HepG2 (cell line): ENCODE measurements around the gene SGK1. TPM values are rescaled to one million over a fixed set of nuclear protein-coding genes. Genes with fewer than 3 reads are reported as not detected.

Experiments
- ATAC-seq: fragments of 200-7000 bp; cut with Tn5 transposase; 3 replicates; pipeline ENCODE4 v1.9.1; 2020; ENCODE audit warnings: mild to moderate bottlenecking, moderate library complexity
- BruUV-seq: library from RNA; stranded (reverse); fragments of 400-500 nt; replicated peaks from 2 replicates; lab custom pipeline; 2021; lab: Mats Ljungman, UMichigan
- CTCF ChIA-PET: fragments of 300-600 bp; formaldehyde crosslinking; extraction: SDS; loops from one replicate; lab custom pipeline; 2021; ENCODE audit warnings: low total read pairs, inconsistent platforms, low intra/inter-chr PET ratio; lab: Yijun Ruan, JAX
- POLR2A ChIA-PET: fragments of 350-600 bp; sonication (Branson Sonifier 250); formaldehyde crosslinking; loops from one replicate; lab custom pipeline; 2020; ENCODE audit warnings: antibody characterized with exemption, inconsistent platforms; lab: Yijun Ruan, JAX
- DNase-seq: peaks from one replicate; pipeline ENCODE4 v3.0.0-alpha.2; 2015; ENCODE audit warnings: low spot score
- FAIRE-seq: peaks from 3 replicates; lab custom pipeline; 2011; peaks lifted over from hg19 to GRCh38; lab: Jason Lieb, UNC
- H2AFZ ChIP-seq: one replicate; pipeline ENCODE4 v1.6.1; 2011; ENCODE audit warnings: low read length, inconsistent platforms
- H3K27ac ChIP-seq: fragments of 300-600 bp; 3 replicates; pipeline ENCODE4 v1.8.0; 2011; ENCODE audit warnings: mixed run types, mild to moderate bottlenecking, mixed read lengths, low read length, inconsistent platforms; ENCODE audit not compliant: insufficient read depth; ENCODE audit errors: extremely low read length
- H3K27me3 ChIP-seq, 2 experiments: fragments of 200-600 bp in 1 of 2; 2 replicates in 1 of 2; 3 replicates in 1 of 2; pipeline versions ENCODE4 v1.6.0 to v1.8.0; 2011; ENCODE audit warnings: low read length in 2 of 2, mild to moderate bottlenecking in 2 of 2, moderate library complexity in 2 of 2, inconsistent platforms in 1 of 2; ENCODE audit not compliant: insufficient read depth in 2 of 2, control insufficient read depth in 1 of 2
- H3K36me3 ChIP-seq, 2 experiments: fragments of 200-600 bp in 1 of 2; replicated peaks in 1 of 2; 2 replicates in 1 of 2; 3 replicates in 1 of 2; pipeline versions ENCODE4 v1.5.1 to v1.8.0; 2011; ENCODE audit warnings: low read length in 2 of 2, inconsistent platforms in 1 of 2; ENCODE audit not compliant: insufficient read depth in 2 of 2, control insufficient read depth in 1 of 2
- H3K4me1 ChIP-seq: 2 replicates; pipeline ENCODE4 v1.5.1; 2012; ENCODE audit warnings: low read length, inconsistent platforms; ENCODE audit not compliant: insufficient read depth
- H3K4me2 ChIP-seq: 2 replicates; pipeline ENCODE4 v1.6.0; 2011; ENCODE audit warnings: low read depth, low read length, inconsistent platforms
- H3K4me3 ChIP-seq, 3 experiments: fragments of 200-600 bp in 1 of 3; sonication (generic), shearing (Covaris generic) in 1 of 3; replicated peaks in 1 of 3; 2 replicates each; pipeline ENCODE4 v1.5.1; 2011 to 2016; ENCODE audit warnings: low read length in 3 of 3, inconsistent platforms in 2 of 3, low read depth in 2 of 3, mild to moderate bottlenecking in 2 of 3, control low read depth in 1 of 3, mixed read lengths in 1 of 3; ENCODE audit not compliant: insufficient read depth in 1 of 3
- H3K79me2 ChIP-seq: one replicate; pipeline ENCODE4 v1.6.1; 2011; ENCODE audit warnings: low read length, inconsistent platforms; ENCODE audit not compliant: insufficient read depth
- H3K9ac ChIP-seq: 2 replicates; pipeline ENCODE4 v1.6.0; 2011; ENCODE audit warnings: mild to moderate bottlenecking, low read depth, low read length, inconsistent platforms; ENCODE audit not compliant: insufficient read depth
- H3K9me3 ChIP-seq: 2 replicates; pipeline ENCODE4 v1.5.1; 2012; ENCODE audit warnings: mild to moderate bottlenecking, low read length
- H4K20me1 ChIP-seq: 2 replicates; pipeline ENCODE4 v1.6.0; 2011; ENCODE audit warnings: inconsistent platforms, mild to moderate bottlenecking, low read length, moderate library complexity; ENCODE audit not compliant: insufficient read depth
- CAMTA2 ChIP-seq: sonication (generic); formaldehyde crosslinking; IDR thresholded peaks from 2 replicates; pipeline ENCODE4 v1.4.0; 2020; ENCODE audit warnings: mild to moderate bottlenecking, missing genetic modification reagents, borderline replicate concordance
- CERS6 ChIP-seq: sonication (generic); formaldehyde crosslinking; IDR thresholded peaks from 2 replicates; pipeline ENCODE4 v1.5.0; 2020; ENCODE audit warnings: missing genetic modification reagents
- CREBL2 ChIP-seq: sonication (generic); formaldehyde crosslinking; IDR thresholded peaks from 2 replicates; pipeline ENCODE4 v1.8.1; 2023; ENCODE audit warnings: missing genetic modification reagents, mild to moderate bottlenecking, borderline replicate concordance
- DMTF1 ChIP-seq: sonication (generic); formaldehyde crosslinking; IDR thresholded peaks from 2 replicates; pipeline ENCODE4 v1.4.0; 2020; ENCODE audit warnings: mild to moderate bottlenecking, missing genetic modification reagents
- KDM2A ChIP-seq: sonication (generic); formaldehyde crosslinking; IDR thresholded peaks from 2 replicates; pipeline ENCODE4 v1.4.0; 2020; ENCODE audit warnings: low read depth, missing genetic modification reagents, borderline replicate concordance
- PHF8 ChIP-seq: sonication (generic); formaldehyde crosslinking; IDR thresholded peaks from 2 replicates; pipeline ENCODE4 v1.5.0; 2020; ENCODE audit warnings: missing genetic modification reagents
- STAT5B ChIP-seq: sonication (generic); formaldehyde crosslinking; IDR thresholded peaks from 2 replicates; pipeline ENCODE4 v1.4.0; 2020; ENCODE audit warnings: missing genetic modification reagents
- ZBTB21 ChIP-seq: sonication (generic); formaldehyde crosslinking; IDR thresholded peaks from 2 replicates; pipeline ENCODE4 v1.4.0; 2020; ENCODE audit warnings: missing genetic modification reagents
- ZBTB40 ChIP-seq, 2 experiments: fragments of 450-650 bp in 1 of 2; sonication (generic) in 1 of 2; formaldehyde crosslinking in 1 of 2; IDR thresholded peaks; 2 replicates each; pipeline versions ENCODE4 v1.6.1 to v1.8.0; 2016 to 2022; ENCODE audit warnings: antibody characterized with exemption in 1 of 2, mild to moderate bottlenecking in 1 of 2, missing genetic modification reagents in 1 of 2
- ZNF18 ChIP-seq: sonication (generic); formaldehyde crosslinking; IDR thresholded peaks from 2 replicates; pipeline ENCODE4 v1.8.0; 2022; ENCODE audit warnings: mild to moderate bottlenecking, missing genetic modification reagents; ENCODE audit not compliant: insufficient replicate concordance
- WGBS: methylation state at CpG from one replicate; pipeline ENCODE4 v1.1.6; 2017; ENCODE audit warnings: low lambda C conversion rate; 5-methylcytosine and 5-hydroxymethylcytosine counted together
- in situ Hi-C: cut with HindIII; loops from 2 replicates; pipeline ENCODE4 v1.10.0; 2017; ENCODE audit warnings: low pct_unique_long_range_greater_than_20kb; ENCODE audit not compliant: extremely low pct_ligation_motif_present
- intact Hi-C: fragments of 100-400 bp; cut with micrococcal nuclease; formaldehyde crosslinking; loops from one replicate; pipeline ENCODE4 v1.10.0; 2022; ENCODE audit not compliant: unreplicated experiment
- polyA plus RNA-seq, 8 experiments: library from polyadenylated mRNA; depleted of rRNA in 3 of 8; stranded (reverse) in 7 of 8; unstranded in 1 of 8; fragments of >200 nt; fragmentation: Illumina TruSeq in 4 of 8; extraction: Trizol in 4 of 8; gene quantifications; 2 replicates each; pipeline versions ENCODE4 v1.2.1 to v1.2.3, GENCODE V29; 2011 to 2016; ENCODE audit warnings: low read depth in 4 of 8, missing spikeins in 1 of 8, mixed read lengths in 1 of 8; ENCODE audit not compliant: insufficient read depth in 1 of 8
- total RNA-seq, 5 experiments: library from RNA; depleted of rRNA; stranded (reverse); fragments of >200 nt; fragmentation: Illumina TruSeq; extraction: Trizol; gene quantifications; 2 replicates each; pipeline ENCODE4 v1.2.3, GENCODE V29; 2016; ENCODE audit warnings: low read depth in 1 of 5

Gene SGK1
- total and polyA plus RNA-seq, 2 of the 13 experiments (the other 11 are each of a cell fraction or from before 2014, with no cell fraction given), result 56.1 to 56.2 TPM

- no peaks in the 10 kb centered on the region for H3K9me3 ChIP-seq
- no peak overlapping the region for H3K4me3 ChIP-seq
- no peak overlapping the region for H3K9ac ChIP-seq
- no peaks in the 10 kb centered on the region for H3K79me2 ChIP-seq
- FAIRE-seq, result no peak
- in situ Hi-C loops (no loop called here), intact Hi-C loops (no loop called here)
- H3K4me1 ChIP-seq, result no peaks in the 10 kb centered on the region
- ChIA-PET CTCF (no interaction called here), POLR2A (no interaction called here)
- DNase-seq, result no peak
- no TSS peak for BruUV-seq
- WGBS, result 27% methylated on average over 1 of the region's 1 CpG
- no peaks in the 10 kb centered on the region for H3K36me3 ChIP-seq
- no peaks in the 10 kb centered on the region; a peak in 1 of 5 replicates for H3K27me3 ChIP-seq
- no peak overlapping the region for H3K27ac ChIP-seq
- H2AFZ ChIP-seq, result no peak overlapping the region
- no peak overlapping the region for H3K4me2 ChIP-seq
- no peaks in the 10 kb centered on the region for H4K20me1 ChIP-seq
- ATAC-seq, result no peak
- no peak for TF ChIP-seq ZBTB21
- TF ChIP-seq STAT5B (CRISPR knock-in tag), result no peak
- TF ChIP-seq DMTF1 (CRISPR knock-in tag), result no peak
- no peak for TF ChIP-seq KDM2A (CRISPR knock-in tag)
- no peak for TF ChIP-seq CERS6 (CRISPR knock-in tag)
- TF ChIP-seq CAMTA2 (CRISPR knock-in tag), result no peak
- no peak for TF ChIP-seq ZBTB40 (IDR thresholded peaks at IDR 0.05)
- TF ChIP-seq ZBTB40 (CRISPR knock-in tag; IDR thresholded peaks at IDR 0.05), result no peak
- TF ChIP-seq CREBL2 (CRISPR knock-in tag), result no peak
- TF ChIP-seq ZNF18, result no peak
- TF ChIP-seq PHF8, result no peak
Measured at GRCh38 chr6:134289204-134289575, 28.7 kb downstream of the SGK1 start.
